H1 (cell line): Measurements from ENCODE around the gene MARS1. TPM values are rescaled to one million over a fixed set of nuclear protein-coding genes. Genes with fewer than 3 reads are reported as not detected.

Experiments
- CTCF ChIA-PET: fragments of 300-600 bp; sonication (Branson Sonifier 250); formaldehyde crosslinking; loops from one replicate; lab custom pipeline; 2021; ENCODE audit not compliant: partially characterized antibody; lab: Charles Lee
- POLR2A ChIA-PET: fragments of 300-600 bp; sonication (Branson Sonifier 250); formaldehyde crosslinking; loops from one replicate; lab custom pipeline; 2021; ENCODE audit warnings: inconsistent platforms; ENCODE audit not compliant: partially characterized antibody; lab: Charles Lee
- DNase-seq, 2 experiments: peaks; one replicate each; pipeline versions ENCODE4 v3.0.0 to v3.0.0-alpha.2; 2010 to 2022; ENCODE audit warnings: low spot score in 2 of 2, low read depth in 1 of 2, mixed read lengths in 1 of 2
- FAIRE-seq: peaks from 2 replicates; lab custom pipeline; 2011; peaks lifted over from hg19 to GRCh38; lab: Jason Lieb, UNC
- H2AFZ ChIP-seq: 2 replicates; pipeline ENCODE4 v1.8.1; 2012; ENCODE audit warnings: low read length, inconsistent platforms
- H2AK5ac ChIP-seq: 2 replicates; pipeline ENCODE4 v1.6.1; 2013; ENCODE audit warnings: low read depth, low read length
- H2BK120ac ChIP-seq: replicated peaks from 2 replicates; pipeline ENCODE3; 2013; ENCODE audit warnings: low read depth, low read length, inconsistent platforms
- H2BK12ac ChIP-seq: 2 replicates; pipeline ENCODE4 v1.6.1; 2013; ENCODE audit warnings: low read depth, low read length
- H2BK15ac ChIP-seq: 2 replicates; pipeline ENCODE4 v1.6.1; 2013; ENCODE audit warnings: low read length
- H2BK20ac ChIP-seq: 2 replicates; pipeline ENCODE4 v1.6.1; 2013; ENCODE audit warnings: low read length
- H2BK5ac ChIP-seq: 2 replicates; pipeline ENCODE4 v1.6.1; 2013; ENCODE audit warnings: low read depth, low read length
- H3K14ac ChIP-seq: 2 replicates; pipeline ENCODE4 v1.6.1; 2013; ENCODE audit warnings: inconsistent platforms; ENCODE audit not compliant: insufficient read length
- H3K18ac ChIP-seq: 2 replicates; pipeline ENCODE4 v1.6.1; 2013; ENCODE audit warnings: low read length; ENCODE audit errors: extremely low read depth
- H3K23ac ChIP-seq: 2 replicates; pipeline ENCODE4 v1.6.1; 2013; ENCODE audit warnings: inconsistent platforms; ENCODE audit not compliant: insufficient read length
- H3K23me2 ChIP-seq: 2 replicates; pipeline ENCODE4 v1.6.1; 2013; ENCODE audit warnings: low read depth, low read length
- H3K27ac ChIP-seq: 2 replicates; pipeline ENCODE4 v1.6.1; 2011; ENCODE audit warnings: low read depth, low read length, inconsistent platforms
- H3K27me3 ChIP-seq, 4 experiments: replicated peaks in 1 of 4; 1 replicate in 1 of 4; 2 replicates in 3 of 4; pipeline versions ENCODE4 v1.6.1 to v1.8.1; 2011 to 2013; ENCODE audit warnings: low read length in 3 of 4, mild to moderate bottlenecking in 3 of 4, inconsistent platforms in 2 of 4, mixed read lengths in 2 of 4, moderate library complexity in 1 of 4; ENCODE audit not compliant: control insufficient read depth in 3 of 4, insufficient read depth in 3 of 4; ENCODE audit errors: extremely low read depth in 1 of 4
- H3K36me3 ChIP-seq, 4 experiments: 2 replicates each; pipeline versions ENCODE4 v1.6.1 to v1.8.1; 2011 to 2013; ENCODE audit warnings: mild to moderate bottlenecking in 4 of 4, low read length in 3 of 4, moderate library complexity in 2 of 4, control low read depth in 1 of 4, inconsistent platforms in 1 of 4; ENCODE audit not compliant: insufficient read depth in 4 of 4, control insufficient read depth in 2 of 4
- H3K4ac ChIP-seq: replicated peaks from 2 replicates; pipeline ENCODE3; 2013; ENCODE audit warnings: low read length, low read depth, mixed read lengths, inconsistent platforms; ENCODE audit not compliant: insufficient read length
- H3K4me1 ChIP-seq, 4 experiments: replicated peaks in 1 of 4; 1 replicate in 1 of 4; 2 replicates in 3 of 4; pipeline versions ENCODE4 v1.6.1 to v1.8.1; 2011 to 2013; ENCODE audit warnings: low read length in 3 of 4, inconsistent platforms in 2 of 4, mixed read lengths in 1 of 4; ENCODE audit not compliant: insufficient read depth in 4 of 4, control insufficient read depth in 3 of 4
- H3K4me2 ChIP-seq, 2 experiments: 2 replicates each; pipeline versions ENCODE4 v1.6.1 to v1.8.1; 2011 to 2013; ENCODE audit warnings: low read depth in 2 of 2, low read length in 2 of 2, control low read depth in 1 of 2, inconsistent platforms in 1 of 2, mild to moderate bottlenecking in 1 of 2; ENCODE audit not compliant: insufficient read depth in 1 of 2
- H3K4me3 ChIP-seq, 4 experiments: fragments of 200-600, 300-600 bp in 1 of 4; sonication (generic), shearing (Covaris generic), sonication (Bioruptor Twin) in 1 of 4; 2 replicates each; pipeline versions ENCODE4 v1.5.1 to v1.8.1; 2011 to 2016; ENCODE audit warnings: low read length in 4 of 4, low read depth in 3 of 4, control low read depth in 2 of 4, inconsistent platforms in 2 of 4, mild to moderate bottlenecking in 2 of 4, mixed read lengths in 1 of 4, moderate library complexity in 1 of 4; ENCODE audit not compliant: insufficient read depth in 2 of 4; ENCODE audit errors: extremely low read depth in 1 of 4
- H3K56ac ChIP-seq: replicated peaks from 2 replicates; pipeline ENCODE3; 2013; ENCODE audit warnings: low read depth, mild to moderate bottlenecking, mixed read lengths, low read length, inconsistent platforms; ENCODE audit not compliant: insufficient read length
- H3K79me1 ChIP-seq: 2 replicates; pipeline ENCODE4 v1.6.1; 2013; ENCODE audit warnings: low read depth, low read length, control low read depth
- H3K79me2 ChIP-seq, 2 experiments: 2 replicates each; pipeline versions ENCODE4 v1.6.1 to v1.8.1; 2012 to 2013; ENCODE audit warnings: low read length in 2 of 2, mild to moderate bottlenecking in 2 of 2, inconsistent platforms in 1 of 2; ENCODE audit not compliant: insufficient read depth in 2 of 2, control insufficient read depth in 1 of 2
- H3K9ac ChIP-seq, 4 experiments: replicated peaks in 1 of 4; 1 replicate in 1 of 4; 2 replicates in 3 of 4; pipeline versions ENCODE4 v1.6.1 to v1.8.1; 2011 to 2013; ENCODE audit warnings: low read depth in 3 of 4, low read length in 3 of 4, control low read depth in 2 of 4, mild to moderate bottlenecking in 2 of 4, moderate library complexity in 2 of 4, inconsistent platforms in 1 of 4; ENCODE audit errors: extremely low read depth in 1 of 4
- H3K9me3 ChIP-seq, 2 experiments: 2 replicates each; pipeline versions ENCODE4 v1.6.1 to v1.8.1; 2012 to 2013; ENCODE audit warnings: mild to moderate bottlenecking in 2 of 2, moderate library complexity in 2 of 2, control low read depth in 1 of 2, inconsistent platforms in 1 of 2, low read depth in 1 of 2, low read length in 1 of 2, mixed read lengths in 1 of 2; ENCODE audit not compliant: insufficient read depth in 2 of 2
- H4K20me1 ChIP-seq, 2 experiments: replicated peaks in 1 of 2; 2 replicates each; pipeline versions ENCODE3 to v1.8.1; 2011 to 2013; ENCODE audit warnings: inconsistent platforms in 2 of 2, low read length in 2 of 2, mild to moderate bottlenecking in 1 of 2; ENCODE audit not compliant: insufficient read depth in 2 of 2, control insufficient read depth in 1 of 2
- H4K5ac ChIP-seq: 2 replicates; pipeline ENCODE4 v1.6.1; 2013; ENCODE audit warnings: low read length, low read depth, mixed read lengths, inconsistent platforms; ENCODE audit not compliant: insufficient read length
- H4K8ac ChIP-seq: 2 replicates; pipeline ENCODE4 v1.8.0; 2013; ENCODE audit warnings: mild to moderate bottlenecking, moderate library complexity, low read length, inconsistent platforms; ENCODE audit not compliant: insufficient read depth; ENCODE audit errors: extremely low read depth
- H4K91ac ChIP-seq: replicated peaks from 2 replicates; pipeline ENCODE3; 2013; ENCODE audit warnings: low read length, mixed read lengths, inconsistent platforms; ENCODE audit not compliant: insufficient read length
- E2F6 ChIP-seq: IDR thresholded peaks from 2 replicates; pipeline ENCODE4 v1.6.1; 2012; ENCODE audit warnings: inconsistent platforms
- KDM4A ChIP-seq: IDR thresholded peaks from one replicate; pipeline ENCODE4 v1.7.1; 2012; ENCODE audit warnings: low read depth, mild to moderate bottlenecking, moderate library complexity, low read length, inconsistent platforms; ENCODE audit not compliant: severe bottlenecking
- PHF8 ChIP-seq: fragments of 200-600 bp; sonication (generic); conservative IDR thresholded peaks from 2 replicates; pipeline ENCODE4 v1.7.1; 2012; ENCODE audit warnings: low read depth, mild to moderate bottlenecking, inconsistent platforms, low read length, moderate library complexity
- POLR2AphosphoS5 ChIP-seq: IDR thresholded peaks from 2 replicates; pipeline ENCODE4 v1.6.1; 2011; ENCODE audit warnings: low read depth, low read length
- RBBP5 ChIP-seq: IDR thresholded peaks from 2 replicates; pipeline ENCODE4 v1.7.1; 2012; ENCODE audit warnings: low read depth, mild to moderate bottlenecking, inconsistent platforms, low read length, moderate library complexity, borderline replicate concordance
- SUZ12 ChIP-seq: fragments of 200-600 bp; sonication (generic); IDR thresholded peaks from 2 replicates; pipeline ENCODE4 v1.6.1; 2012; ENCODE audit warnings: mild to moderate bottlenecking, inconsistent platforms, low read length, moderate library complexity, mixed read lengths
- USF2 ChIP-seq: IDR thresholded peaks from 2 replicates; pipeline ENCODE4 v1.6.1; 2011; ENCODE audit warnings: low read length, improper control_type of control experiment
- WGBS, 2 experiments: shearing (Covaris generic) in 1 of 2; methylation state at CpG; one replicate each; pipeline versions ENCODE4 v1.1.6 to v1.1.7; 2013 to 2015; ENCODE audit warnings: low lambda C conversion rate in 2 of 2, mixed read lengths in 2 of 2, inconsistent platforms in 1 of 2, low coverage in 1 of 2, missing lambda C conversion rate in 1 of 2; ENCODE audit not compliant: insufficient replicate concordance in 2 of 2, insufficient coverage in 1 of 2, insufficient read length in 1 of 2; ENCODE audit errors: extremely low coverage in 1 of 2, missing lambda C conversion rate in 1 of 2; 5-methylcytosine and 5-hydroxymethylcytosine counted together
- polyA plus RNA-seq, 7 experiments: library from polyadenylated mRNA; depleted of rRNA in 3 of 7; stranded (reverse) in 5 of 7; unstranded in 2 of 7; fragments of >200 nt in 5 of 7; fragments of 200-250 nt in 2 of 7; gene quantifications; 1 replicate in 5 of 7; 2 replicates in 1 of 7; 4 replicates in 1 of 7; pipeline versions ENCODE4 v1.2.1 to v1.2.3, GENCODE V29; 2011 to 2013; ENCODE audit warnings: missing spikeins in 2 of 7, mixed read lengths in 2 of 7
- total RNA-seq: library from RNA; stranded (reverse); fragmentation: NEBNext Ultra II Directional; extraction: Animal tissue kit (Norgen Biotek cat#: 25700); gene quantifications from 2 replicates; pipeline ENCODE4 v1.2.1, GENCODE V29; 2021

The MARS1 gene
- total and polyA plus RNA-seq, 2 of the 8 experiments (the other 6 are each of a cell fraction or from before 2014, with no cell fraction given), result 194 to 407 TPM

GRCh38 chr12:57455374-57456144 lies 32.3 kb upstream of the MARS1 start:
- Histone ChIP-seq H2AFZ (no peak overlapping the region), H3K56ac (no peak overlapping the region), H3K4me3 (peak overlapping the region; percentile 33 to 91 (median 50)), H3K27me3 (no peaks in the 10 kb centered on the region), H2BK20ac (peak overlapping the region; percentile 40; the same call in 1 of the 2 replicates), H2BK5ac (peak overlapping the region; percentile 79), H3K79me2 (peaks cover 0 to 16% of the 10 kb centered on the region in 2 experiments; a peak in 1 of 4 replicates), H3K4me1 (peaks cover 0 to 31% (median 20%) of the 10 kb centered on the region in 4 experiments; a peak in 6 of 7 replicates), H3K36me3 (peaks cover 0 to 4% (median 0%) of the 10 kb centered on the region in 4 experiments; a peak in 1 of 8 replicates), H4K8ac (no peak overlapping the region), H4K5ac (peak overlapping the region; percentile 79), H3K23ac (no peak overlapping the region), H3K27ac (no peak overlapping the region; the same call in 1 of the 2 replicates), H2BK15ac (peak overlapping the region; percentile 76; the same call in 1 of the 2 replicates), H3K4ac (peak overlapping the region; percentile 48), H3K18ac (peak overlapping the region; percentile 96), H3K79me1 (no peaks in the 10 kb centered on the region), H4K20me1 (no peaks in the 10 kb centered on the region), H4K91ac (peak overlapping the region; percentile 94), H3K4me2 (peak overlapping the region; percentile 95), H2BK120ac (peak overlapping the region; percentile 10), H2BK12ac (peak overlapping the region; percentile 93), H3K14ac (no peak overlapping the region), H3K9me3 (no peaks in the 10 kb centered on the region), H2AK5ac (peak overlapping the region; percentile 85), H3K9ac (peak overlapping the region in 3 of 4 experiments; percentile 21 to 59 (median 45); a peak in 5 of 7 replicates), H3K23me2 (peaks cover 12% of the 10 kb centered on the region)
- no peak for TF ChIP-seq SUZ12
- peak; percentile 16; the same call in 1 of the 2 replicates for TF ChIP-seq PHF8
- 0 out of 2 replicates have a peak, but pooled peaks have one; percentile 4 for TF ChIP-seq POLR2AphosphoS5
- 0 out of 2 replicates have a peak, but pooled peaks have one; percentile 4 for TF ChIP-seq E2F6
- TF ChIP-seq USF2, result no peak
- TF ChIP-seq RBBP5, result 0 out of 2 replicates have a peak, but pooled peaks have one; percentile 13
- peak; percentile 16 for TF ChIP-seq KDM4A
- no peak for DNase-seq
- no peak for FAIRE-seq
- POLR2A ChIA-PET, result interaction anchor here (0.6 to 11.2 kb wide), 45 partner anchors 9 to 238 kb away, joined by 3 to 168 read pairs (median 5); partner anchors contain the start of genes INHBC, MBD6, R3HDM2 and SHMT2
- 29% methylated on average over 10 of the region's 10 CpGs; no CpG with 5 or more reads in 1 of the 2 experiments for WGBS, 2 experiments
- CTCF ChIA-PET, result interaction anchor here (0.6 to 18.5 kb wide), 45 partner anchors 9 to 937 kb away, joined by 3 to 478 read pairs (median 4); partner anchors contain the start of genes ARHGAP9, DDIT3, INHBC and MARS1
